ENCODE measurements around the gene FIBP. TPM values are rescaled to one million over a fixed set of nuclear protein-coding genes. Genes with fewer than 3 reads are reported as not detected.

The FIBP gene
- total and polyA plus RNA-seq, 2 donors (not counting 3 experiments of a cell fraction or from before 2014, with no cell fraction given) = 105 to 162 TPM

DNA sequence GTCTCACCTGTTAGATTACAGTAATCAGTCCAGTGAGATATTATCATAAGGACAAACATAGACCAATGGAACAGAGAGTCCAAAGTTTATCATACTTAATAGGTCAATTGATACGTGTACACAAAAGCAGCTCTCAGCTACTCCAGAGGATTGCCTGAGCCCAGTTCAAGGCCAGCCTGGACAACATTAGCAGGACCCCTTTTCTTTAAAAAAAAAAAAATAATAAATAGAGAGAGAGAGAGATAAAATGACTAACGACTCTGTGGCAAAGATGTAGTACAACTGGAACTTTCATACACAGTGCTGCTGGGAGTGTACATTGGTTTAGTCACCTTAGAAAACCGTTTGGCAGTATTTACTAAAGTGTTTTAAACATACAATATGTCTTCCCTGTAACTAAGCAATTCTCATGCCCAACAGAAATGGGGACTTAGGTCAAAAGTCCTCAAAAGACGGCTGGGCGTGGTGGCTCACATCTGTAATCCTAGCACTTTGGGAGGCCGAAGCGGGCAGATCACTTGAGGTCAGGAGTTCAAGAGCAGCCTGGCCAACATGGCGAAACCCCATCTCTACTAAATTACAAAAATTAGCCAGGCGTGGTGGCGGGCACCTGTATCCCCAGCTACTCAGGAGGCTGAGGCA lies 43.9 kb downstream of the FIBP start:
- Histone ChIP-seq H3K4me2 (ENCODE audit: insufficient read depth, low read length) (no peak overlapping the region), H4K20me1 (replicated peaks; ENCODE audit: control insufficient read depth, extremely low read depth, insufficient read depth, low read length) (no peaks in the 10 kb centered on the region), H3K9me1 (replicated peaks; ENCODE audit: control insufficient read depth, extremely low read depth, insufficient read depth, low read length) (no peaks in the 10 kb centered on the region), H3K9ac (replicated peaks; ENCODE audit: extremely low read depth, insufficient read depth, low read length) (no peak overlapping the region), H3K36me3 (ENCODE audit: control insufficient read depth in 2 of 2, extremely low read depth in 1 of 2, insufficient read depth in 2 of 2, low read length in 2 of 2) (no peaks in the 10 kb centered on the region), H3K4me1 (ENCODE audit: control insufficient read depth, extremely low read depth, insufficient read depth, low read length) (no peaks in the 10 kb centered on the region), H3K27me3 (ENCODE audit: control insufficient read depth in 2 of 2, insufficient read depth in 2 of 2, low read length in 2 of 2) (no peaks in the 10 kb centered on the region), H2AFZ (ENCODE audit: low read depth, low read length) (no peak overlapping the region), H3K4me3 (replicated peaks in 1 of 3; ENCODE audit: insufficient read depth in 1 of 3, low read depth in 1 of 3, low read length in 3 of 3) (no peak overlapping the region), H3K79me2 (ENCODE audit: control insufficient read depth, insufficient read depth, low read length) (no peaks in the 10 kb centered on the region), H3K9me3 (replicated peaks; ENCODE audit: control insufficient read depth, insufficient read depth, low read length) (no peaks in the 10 kb centered on the region), H3K27ac (ENCODE audit: insufficient read depth, low read depth, low read length) (no peak overlapping the region)
- ChIA-PET POLR2A (no interaction called here), CTCF (interaction anchor here (1.6 to 2.5 kb wide), 2 partner anchors 12 to 64 kb away, joined by 5 to 9 read pairs; partner anchors contain the start of gene AP5B1)
- BruUV-seq (replicated peaks) = no TSS peak
- TF ChIP-seq, protein P1, sequence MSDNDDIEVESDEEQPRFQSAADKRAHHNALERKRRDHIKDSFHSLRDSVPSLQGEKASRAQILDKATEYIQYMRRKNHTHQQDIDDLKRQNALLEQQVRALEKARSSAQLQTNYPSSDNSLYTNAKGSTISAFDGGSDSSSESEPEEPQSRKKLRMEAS (IDR thresholded peaks at IDR 0.05; ENCODE audit: insufficient read depth, insufficient read length) = no peak
- TF ChIP-seq POLR2AphosphoS5 (IDR thresholded peaks at IDR 0.05; ENCODE audit: insufficient read depth, low read depth, low read length) (no peak), GATA2 (IDR thresholded peaks at IDR 0.05; ENCODE audit: insufficient read depth, insufficient read length, low read depth, low read length) (no peak), EZH2 (IDR thresholded peaks at IDR 0.05; ENCODE audit: borderline replicate concordance, low read depth, low read length, severe bottlenecking) (no peak), FOS (IDR thresholded peaks at IDR 0.05; ENCODE audit: borderline replicate concordance, insufficient read depth, low read length) (no peak), MYC (IDR thresholded peaks at IDR 0.05; ENCODE audit: low read depth, low read length) (no peak), POLR2A (IDR thresholded peaks at IDR 0.05; ENCODE audit: low read depth, low read length) (no peak), JUN (IDR thresholded peaks at IDR 0.05; ENCODE audit: borderline replicate concordance, insufficient read depth, insufficient read length, low read depth) (no peak), CTCF (IDR thresholded peaks at IDR 0.05; ENCODE audit: extremely low read depth in 1 of 2, insufficient read depth in 1 of 2, low read depth in 1 of 2, low read length in 2 of 2) (no peak)
- DNase-seq (ENCODE audit: low read depth, low spot score) = no peak
- dilution Hi-C loops (cut with MboI; ENCODE audit: extremely low pct_ligation_motif_present, low sequenced_read_pairs) = no loop called here
- no peak for FAIRE-seq
- intact Hi-C loops (cut with micrococcal nuclease) = no loop called here
